H9 (cell line): ENCODE data around the gene TEX48. TPM values are rescaled to one million over a fixed set of nuclear protein-coding genes. Genes with fewer than 3 reads are reported as not detected.

Experiments used
- DNase-seq: peaks from one replicate; pipeline ENCODE4 v3.0.0-alpha.2; 2017
- H2AFZ ChIP-seq: one replicate; pipeline ENCODE4 v1.6.1; 2013; ENCODE audit warnings: mild to moderate bottlenecking, low read length, control low read depth, moderate library complexity
- H2AK5ac ChIP-seq: 2 replicates; pipeline ENCODE4 v1.6.1; 2013; ENCODE audit warnings: low read length, control low read depth, mixed read lengths; ENCODE audit not compliant: insufficient read length
- H2BK120ac ChIP-seq: one replicate; pipeline ENCODE4 v1.6.1; 2013; ENCODE audit warnings: low read depth, mild to moderate bottlenecking, low read length, control low read depth, inconsistent platforms; ENCODE audit not compliant: poor library complexity, severe bottlenecking
- H2BK12ac ChIP-seq: 2 replicates; pipeline ENCODE4 v1.6.1; 2013; ENCODE audit warnings: low read length, control low read depth, mixed read lengths, low read depth; ENCODE audit not compliant: insufficient read length
- H2BK15ac ChIP-seq: 2 replicates; pipeline ENCODE4 v1.6.1; 2013; ENCODE audit warnings: low read depth, low read length, control low read depth
- H2BK20ac ChIP-seq: one replicate; pipeline ENCODE4 v1.6.1; 2013; ENCODE audit warnings: low read depth, mild to moderate bottlenecking, low read length, control low read depth, inconsistent platforms; ENCODE audit not compliant: poor library complexity, severe bottlenecking
- H2BK5ac ChIP-seq: 2 replicates; pipeline ENCODE4 v1.6.1; 2013; ENCODE audit warnings: low read length, control low read depth, mixed read lengths; ENCODE audit not compliant: insufficient read length
- H3K14ac ChIP-seq: 2 replicates; pipeline ENCODE4 v1.6.1; 2013; ENCODE audit warnings: low read length, control low read depth; ENCODE audit not compliant: insufficient read depth
- H3K18ac ChIP-seq: 2 replicates; pipeline ENCODE4 v1.6.1; 2013; ENCODE audit warnings: low read depth, mild to moderate bottlenecking, mixed read lengths, low read length, control low read depth; ENCODE audit not compliant: insufficient read length
- H3K23ac ChIP-seq: 2 replicates; pipeline ENCODE4 v1.6.1; 2013; ENCODE audit warnings: low read length, control low read depth, mixed read lengths, low read depth; ENCODE audit not compliant: insufficient read length
- H3K23me2 ChIP-seq: 2 replicates; pipeline ENCODE4 v1.6.1; 2013; ENCODE audit warnings: low read depth, mild to moderate bottlenecking, mixed read lengths, low read length, control low read depth; ENCODE audit not compliant: insufficient read length, poor library complexity, severe bottlenecking
- H3K27ac ChIP-seq: 2 replicates; pipeline ENCODE4 v1.5.1; 2013; ENCODE audit warnings: low read length, control low read depth, mixed read lengths, low read depth; ENCODE audit not compliant: insufficient read length
- H3K27me3 ChIP-seq: 2 replicates; pipeline ENCODE4 v1.6.1; 2013; ENCODE audit warnings: low read length, control low read depth, inconsistent platforms; ENCODE audit not compliant: insufficient read depth
- H3K4ac ChIP-seq: 2 replicates; pipeline ENCODE4 v1.6.1; 2013; ENCODE audit warnings: low read depth, mild to moderate bottlenecking, control low read depth, inconsistent platforms, low read length, moderate library complexity
- H3K4me1 ChIP-seq: 2 replicates; pipeline ENCODE4 v1.6.1; 2013; ENCODE audit warnings: low read length, control low read depth, inconsistent platforms; ENCODE audit not compliant: insufficient read depth
- H3K4me2 ChIP-seq: 2 replicates; pipeline ENCODE4 v1.6.1; 2013; ENCODE audit warnings: low read length, control low read depth, mixed read lengths; ENCODE audit not compliant: insufficient read length, insufficient read depth
- H3K56ac ChIP-seq: 2 replicates; pipeline ENCODE4 v1.6.1; 2013; ENCODE audit warnings: low read depth, mild to moderate bottlenecking, mixed read lengths, low read length, control low read depth; ENCODE audit not compliant: insufficient read length
- H3K79me1 ChIP-seq: 2 replicates; pipeline ENCODE4 v1.6.1; 2013; ENCODE audit warnings: low read depth, mild to moderate bottlenecking, moderate library complexity, low read length, control low read depth, inconsistent platforms; ENCODE audit not compliant: insufficient read depth, poor library complexity, severe bottlenecking
- H3K79me2 ChIP-seq: 2 replicates; pipeline ENCODE4 v1.6.1; 2013; ENCODE audit warnings: low read length, control low read depth, inconsistent platforms; ENCODE audit not compliant: insufficient read depth
- H3K9ac ChIP-seq: 2 replicates; pipeline ENCODE4 v1.6.1; 2013; ENCODE audit warnings: low read length, control low read depth, mixed read lengths; ENCODE audit not compliant: insufficient read length; ENCODE audit errors: extremely low read depth
- H3K9me3 ChIP-seq: one replicate; pipeline ENCODE4 v1.6.1; 2013; ENCODE audit warnings: low read depth, low read length, inconsistent platforms; ENCODE audit not compliant: control insufficient read depth
- H3T11ph ChIP-seq: one replicate; pipeline ENCODE4 v1.6.1; 2013; ENCODE audit warnings: mild to moderate bottlenecking, low read length, control low read depth, inconsistent platforms
- H4K20me1 ChIP-seq: one replicate; pipeline ENCODE4 v1.6.1; 2013; ENCODE audit not compliant: control insufficient read depth, insufficient read length, insufficient read depth
- H4K5ac ChIP-seq: 2 replicates; pipeline ENCODE4 v1.6.1; 2013; ENCODE audit warnings: low read depth, mild to moderate bottlenecking, mixed read lengths, low read length, control low read depth; ENCODE audit not compliant: insufficient read length
- H4K8ac ChIP-seq: replicated peaks from 2 replicates; pipeline ENCODE4 v1.6.1; 2013; ENCODE audit warnings: low read length, control low read depth, mixed read lengths, low read depth; ENCODE audit not compliant: insufficient read length
- H4K91ac ChIP-seq: 2 replicates; pipeline ENCODE4 v1.6.1; 2013; ENCODE audit warnings: low read depth, mild to moderate bottlenecking, moderate library complexity, mixed read lengths, low read length, control low read depth; ENCODE audit not compliant: insufficient read length
- H3K27ac Mint-ChIP-seq, 3 experiments: 2 replicates in 2 of 3; 3 replicates in 1 of 3; pipeline ENCODE4 v1.8.0; 2020 to 2021; ENCODE audit warnings: mixed read lengths in 3 of 3, mild to moderate bottlenecking in 1 of 3, moderate library complexity in 1 of 3
- H3K27me3 Mint-ChIP-seq: 2 replicates; pipeline ENCODE4 v1.8.0; 2021; ENCODE audit warnings: low read depth, mild to moderate bottlenecking, moderate library complexity, mixed read lengths
- H3K36me3 Mint-ChIP-seq, 3 experiments: 2 replicates in 2 of 3; 3 replicates in 1 of 3; pipeline ENCODE4 v1.8.0; 2020 to 2021; ENCODE audit warnings: low read depth in 3 of 3, mixed read lengths in 3 of 3; ENCODE audit not compliant: insufficient read depth in 1 of 3
- H3K4me1 Mint-ChIP-seq, 2 experiments: 2 replicates each; pipeline ENCODE4 v1.8.0; 2020; ENCODE audit warnings: mixed read lengths in 2 of 2
- H3K4me3 Mint-ChIP-seq, 2 experiments: 2 replicates in 1 of 2; 3 replicates in 1 of 2; pipeline ENCODE4 v1.8.0; 2020 to 2021; ENCODE audit warnings: mild to moderate bottlenecking in 2 of 2, mixed read lengths in 2 of 2, moderate library complexity in 1 of 2
- H3K9me3 Mint-ChIP-seq, 2 experiments: 2 replicates in 1 of 2; 3 replicates in 1 of 2; pipeline ENCODE4 v1.8.0; 2020; ENCODE audit warnings: mild to moderate bottlenecking in 2 of 2, mixed read lengths in 2 of 2, moderate library complexity in 1 of 2
- CTCF ChIP-seq: fragments of 200-600 bp; sonication (generic); conservative IDR thresholded peaks from 3 replicates; pipeline ENCODE4 v1.8.0; 2021; ENCODE audit warnings: antibody characterized with exemption, mild to moderate bottlenecking
- total RNA-seq: library from RNA; stranded (reverse); gene quantifications from 2 replicates; pipeline ENCODE4 v1.2.1, GENCODE V29; 2021

The TEX48 gene
- total RNA-seq, 1 experiment from 2014 or later = not detected

GRCh38 chr9:114678795-114679194 is 3.2 kb downstream of the TEX48 start:
- H3T11ph ChIP-seq = no peak overlapping the region
- H2BK20ac ChIP-seq = no peak overlapping the region
- peaks cover 13 to 14% of the 10 kb centered on the region in 2 experiments for H3K4me1 Mint-ChIP-seq
- no peak overlapping the region for H3K27ac ChIP-seq
- no peaks in the 10 kb centered on the region for H3K4me1 ChIP-seq
- H2BK120ac ChIP-seq = no peak overlapping the region
- no peaks in the 10 kb centered on the region for H3K23me2 ChIP-seq
- no peak overlapping the region for H4K8ac ChIP-seq
- no peak for TF ChIP-seq CTCF
- H3K18ac ChIP-seq = no peak overlapping the region
- no peaks in the 10 kb centered on the region for H3K79me2 ChIP-seq
- no peak overlapping the region for H3K14ac ChIP-seq
- H3K56ac ChIP-seq = no peak overlapping the region
- H3K27me3 Mint-ChIP-seq = peaks cover 30% of the 10 kb centered on the region
- H4K5ac ChIP-seq = no peak overlapping the region
- H3K27me3 ChIP-seq = no peaks in the 10 kb centered on the region
- H3K9me3 ChIP-seq = no peaks in the 10 kb centered on the region
- no peak overlapping the region for H3K4me3 Mint-ChIP-seq
- H3K4ac ChIP-seq = no peak overlapping the region
- H3K4me2 ChIP-seq = no peak overlapping the region
- no peak overlapping the region for H2BK5ac ChIP-seq
- no peak for DNase-seq
- H3K79me1 ChIP-seq = no peaks in the 10 kb centered on the region
- H2BK15ac ChIP-seq = no peak overlapping the region
- H3K9me3 Mint-ChIP-seq = no peaks in the 10 kb centered on the region; a peak in 1 of 5 replicates
- H2BK12ac ChIP-seq = no peak overlapping the region
- no peaks in the 10 kb centered on the region for H4K20me1 ChIP-seq
- no peak overlapping the region for H3K23ac ChIP-seq
- no peak overlapping the region for H3K27ac Mint-ChIP-seq
- H2AFZ ChIP-seq = no peak overlapping the region
- no peaks in the 10 kb centered on the region for H3K36me3 Mint-ChIP-seq
- H4K91ac ChIP-seq = no peak overlapping the region
- H3K9ac ChIP-seq = no peak overlapping the region
- H2AK5ac ChIP-seq = no peak overlapping the region
